Smooth muscle cell (in vitro differentiated cells): ENCODE results near the gene ZKSCAN1. TPM values are rescaled to one million over a fixed set of nuclear protein-coding genes. Genes with fewer than 3 reads are reported as not detected.
"Not testable (repeated sequence)": the region's sequence is repeated elsewhere in the genome, so short reads cannot be mapped to it uniquely, and the experiment has no call there.

ENCODE experiments used
- DNase-seq: peaks from one replicate; lab custom pipeline; 2025; ENCODE audit not compliant: unreplicated experiment; lab: John Stamatoyannopoulos, UW
- H2AFZ ChIP-seq: fragments of 200-600 bp; sonication (generic); 2 replicates; pipeline ENCODE4 v1.6.0; 2016; ENCODE audit warnings: antibody characterized with exemption, low read depth, mild to moderate bottlenecking
- H3F3A ChIP-seq: fragments of 200-600 bp; sonication (generic); 2 replicates; pipeline ENCODE4 v1.6.0; 2017; ENCODE audit warnings: antibody characterized with exemption, low read depth
- H3K27ac ChIP-seq: fragments of 200-600 bp; sonication (generic); 2 replicates; pipeline ENCODE4 v1.5.1; 2016; ENCODE audit warnings: low read depth, mild to moderate bottlenecking
- H3K27me3 ChIP-seq: fragments of 200-600 bp; sonication (generic); 2 replicates; pipeline ENCODE4 v1.6.1; 2016; ENCODE audit warnings: low read depth, mild to moderate bottlenecking
- H3K36me3 ChIP-seq: fragments of 200-600 bp; sonication (generic); 2 replicates; pipeline ENCODE4 v1.5.1; 2016; ENCODE audit warnings: low read depth
- H3K4me1 ChIP-seq: fragments of 200-600 bp; sonication (generic); 2 replicates; pipeline ENCODE4 v1.5.1; 2016; ENCODE audit warnings: low read depth
- H3K4me2 ChIP-seq: fragments of 200-600 bp; sonication (generic); 2 replicates; pipeline ENCODE4 v1.6.0; 2016; ENCODE audit warnings: mild to moderate bottlenecking
- H3K4me3 ChIP-seq: fragments of 200-600 bp; sonication (generic); 2 replicates; pipeline ENCODE4 v1.5.1; 2016; ENCODE audit warnings: mild to moderate bottlenecking
- H3K79me2 ChIP-seq: fragments of 200-600 bp; sonication (generic); 2 replicates; pipeline ENCODE4 v1.6.0; 2016; ENCODE audit warnings: low read depth, mild to moderate bottlenecking
- H3K9ac ChIP-seq: fragments of 200-600 bp; sonication (generic); 2 replicates; pipeline ENCODE4 v1.6.0; 2016; ENCODE audit warnings: low read depth
- H3K9me3 ChIP-seq: fragments of 200-600 bp; sonication (generic); replicated peaks from 2 replicates; pipeline ENCODE4 v1.5.1; 2016; ENCODE audit warnings: low read depth
- H4K20me1 ChIP-seq: fragments of 200-600 bp; sonication (generic); 2 replicates; pipeline ENCODE4 v1.6.0; 2016; ENCODE audit warnings: low read depth
- WGBS: methylation state at CpG from one replicate; pipeline ENCODE4 v1.1.7; 2016; ENCODE audit warnings: low lambda C conversion rate; 5-methylcytosine and 5-hydroxymethylcytosine counted together
- polyA plus RNA-seq: library from polyadenylated mRNA; unstranded; fragments of >200 nt; fragmentation: Nextera tagmentation; extraction: Ambion mirVana; gene quantifications from 2 replicates; pipeline ENCODE4 v1.2.1, GENCODE V29; 2016
- total RNA-seq: library from RNA; depleted of rRNA; stranded (reverse); fragments of >200 nt; gene quantifications from 2 replicates; pipeline ENCODE4 v1.2.3, GENCODE V29; 2014
- TF ChIP-seq, protein P1 (sequence below): fragments of 200-600 bp; sonication (generic); IDR thresholded peaks from 2 replicates; pipeline ENCODE4 v1.5.1; 2017; ENCODE audit warnings: borderline replicate concordance, mild to moderate bottlenecking, antibody characterized with exemption; ENCODE audit not compliant: insufficient read depth, poor library complexity, severe bottlenecking

The ZKSCAN1 gene
- total and polyA plus RNA-seq, 2 experiments from 2014 or later = 26.0 to 43.9 TPM

DNA sequence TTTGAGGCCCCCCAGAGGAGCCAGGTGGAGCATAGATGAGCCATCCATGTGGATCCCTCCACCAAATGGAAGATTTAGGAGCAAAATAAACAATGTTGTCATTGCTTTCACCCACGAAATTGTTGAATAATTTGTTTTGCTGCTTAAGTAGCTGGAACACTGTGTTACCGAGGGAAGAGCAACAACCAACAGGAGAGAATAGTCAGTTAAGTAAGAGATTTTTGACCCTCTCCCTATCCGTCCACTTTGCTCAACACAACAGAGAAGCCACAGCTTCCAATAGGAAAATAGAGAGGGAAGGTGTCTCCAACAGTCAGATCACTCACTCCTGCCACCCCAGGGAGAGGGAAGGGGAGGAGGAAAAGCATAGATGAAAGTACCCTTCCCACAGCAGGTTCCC, 3.9 kb upstream of the ZKSCAN1 start:
- 78% methylated on average over 3 of the region's 3 CpGs for WGBS
- Histone ChIP-seq H3K4me1 (peaks cover 1% of the 10 kb centered on the region), H2AFZ (no peak overlapping the region), H3K79me2 (peaks cover 12% of the 10 kb centered on the region), H4K20me1 (peaks cover 2% of the 10 kb centered on the region), H3K9ac (no peak overlapping the region), H3F3A (no peaks in the 10 kb centered on the region), H3K4me3 (no peak overlapping the region), H3K27ac (no peak overlapping the region), H3K36me3 (no peaks in the 10 kb centered on the region), H3K4me2 (no peak overlapping the region), H3K9me3 (no peaks in the 10 kb centered on the region), H3K27me3 (no peaks in the 10 kb centered on the region)
- TF ChIP-seq, protein P1, sequence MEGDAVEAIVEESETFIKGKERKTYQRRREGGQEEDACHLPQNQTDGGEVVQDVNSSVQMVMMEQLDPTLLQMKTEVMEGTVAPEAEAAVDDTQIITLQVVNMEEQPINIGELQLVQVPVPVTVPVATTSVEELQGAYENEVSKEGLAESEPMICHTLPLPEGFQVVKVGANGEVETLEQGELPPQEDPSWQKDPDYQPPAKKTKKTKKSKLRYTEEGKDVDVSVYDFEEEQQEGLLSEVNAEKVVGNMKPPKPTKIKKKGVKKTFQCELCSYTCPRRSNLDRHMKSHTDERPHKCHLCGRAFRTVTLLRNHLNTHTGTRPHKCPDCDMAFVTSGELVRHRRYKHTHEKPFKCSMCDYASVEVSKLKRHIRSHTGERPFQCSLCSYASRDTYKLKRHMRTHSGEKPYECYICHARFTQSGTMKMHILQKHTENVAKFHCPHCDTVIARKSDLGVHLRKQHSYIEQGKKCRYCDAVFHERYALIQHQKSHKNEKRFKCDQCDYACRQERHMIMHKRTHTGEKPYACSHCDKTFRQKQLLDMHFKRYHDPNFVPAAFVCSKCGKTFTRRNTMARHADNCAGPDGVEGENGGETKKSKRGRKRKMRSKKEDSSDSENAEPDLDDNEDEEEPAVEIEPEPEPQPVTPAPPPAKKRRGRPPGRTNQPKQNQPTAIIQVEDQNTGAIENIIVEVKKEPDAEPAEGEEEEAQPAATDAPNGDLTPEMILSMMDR = no peak
- DNase-seq = no peak

DNA sequence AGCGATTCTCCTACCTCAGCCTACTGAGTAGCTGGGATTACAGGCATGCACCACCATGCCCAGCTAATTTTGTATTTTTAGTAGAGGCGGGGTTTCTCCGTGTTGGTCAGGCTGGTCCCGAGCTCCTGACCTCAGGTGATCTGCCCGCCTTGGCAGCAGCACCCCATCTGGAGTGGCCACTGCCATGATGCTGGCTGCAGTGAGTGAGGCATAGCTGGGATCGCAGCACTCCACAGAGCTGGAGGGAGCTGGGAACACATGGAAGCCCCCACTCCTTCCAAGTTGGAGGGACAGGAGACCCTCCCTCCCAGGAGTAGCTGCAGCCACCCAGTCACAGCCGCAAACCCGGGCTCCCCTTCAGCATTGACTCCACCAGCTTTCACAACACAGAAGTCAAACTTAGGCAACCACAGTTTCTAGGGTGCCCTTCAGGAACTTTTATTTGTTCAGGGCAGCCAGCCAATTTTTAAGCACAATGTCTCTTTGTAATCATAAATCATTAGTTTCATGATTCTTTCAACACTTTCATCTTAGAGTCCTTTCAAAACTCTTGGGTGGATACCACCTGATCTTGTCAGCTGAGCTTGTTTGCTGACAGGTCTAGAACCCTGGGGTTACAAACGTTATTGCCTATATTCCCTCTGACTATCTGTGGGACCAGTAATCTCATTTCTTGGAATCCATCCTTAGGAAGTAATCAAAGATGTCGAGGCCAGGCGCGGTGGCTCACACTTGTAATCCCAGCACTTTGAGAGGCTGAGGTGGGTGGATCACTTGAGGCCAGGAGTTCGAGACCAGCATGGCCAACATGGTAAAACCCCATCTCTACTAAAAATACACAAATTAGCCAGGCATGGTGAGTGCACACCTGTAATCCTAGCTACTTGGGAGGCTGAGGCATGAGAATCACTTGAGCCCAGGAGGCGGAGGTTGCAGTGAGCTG, 2.7 kb upstream of the ZKSCAN1 start:
- 81% methylated on average over 14 of the region's 14 CpGs for WGBS
- H3F3A ChIP-seq, H4K20me1 ChIP-seq, H3K36me3 ChIP-seq, H3K9me3 ChIP-seq, H3K27ac ChIP-seq, H3K4me3 ChIP-seq, H3K27me3 ChIP-seq, H2AFZ ChIP-seq, H3K9ac ChIP-seq, DNase-seq, H3K4me2 ChIP-seq: not testable (repeated sequence)
- Histone ChIP-seq H3K79me2 (peaks cover 23% of the 10 kb centered on the region), H3K4me1 (peaks cover 10% of the 10 kb centered on the region)

DNA sequence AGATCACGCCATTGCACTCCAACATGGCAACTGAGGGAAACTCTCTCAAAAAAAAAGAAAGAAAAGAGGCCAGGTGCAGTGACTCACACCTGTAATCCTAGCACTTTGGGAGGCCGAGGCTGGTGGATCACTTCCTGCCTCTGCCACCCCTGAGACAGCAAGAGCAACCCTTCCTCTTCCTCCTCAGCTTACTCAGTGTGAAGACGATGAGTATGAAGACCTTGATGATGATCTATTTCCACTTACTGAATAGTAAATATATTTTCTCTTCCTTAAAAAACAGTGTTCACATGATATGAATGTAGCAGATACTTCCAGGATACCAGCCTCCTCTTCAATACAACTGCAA, 2.1 kb upstream of the ZKSCAN1 start:
- H3K9ac ChIP-seq = no peak overlapping the region
- no peak overlapping the region for H3K27ac ChIP-seq
- no peak overlapping the region for H3K4me3 ChIP-seq
- no peaks in the 10 kb centered on the region for H3F3A ChIP-seq
- no peak overlapping the region for H2AFZ ChIP-seq
- H3K9me3 ChIP-seq = no peaks in the 10 kb centered on the region
- TF ChIP-seq, protein P1 = no peak
- H3K79me2 ChIP-seq = peaks cover 30% of the 10 kb centered on the region
- no peak overlapping the region for H3K4me2 ChIP-seq
- H3K36me3 ChIP-seq = no peaks in the 10 kb centered on the region
- H4K20me1 ChIP-seq = peaks cover 15% of the 10 kb centered on the region
- H3K4me1 ChIP-seq = peaks cover 10% of the 10 kb centered on the region
- no peak for DNase-seq
- WGBS = 76% methylated on average over 2 of the region's 3 CpGs
- H3K27me3 ChIP-seq = no peaks in the 10 kb centered on the region

DNA sequence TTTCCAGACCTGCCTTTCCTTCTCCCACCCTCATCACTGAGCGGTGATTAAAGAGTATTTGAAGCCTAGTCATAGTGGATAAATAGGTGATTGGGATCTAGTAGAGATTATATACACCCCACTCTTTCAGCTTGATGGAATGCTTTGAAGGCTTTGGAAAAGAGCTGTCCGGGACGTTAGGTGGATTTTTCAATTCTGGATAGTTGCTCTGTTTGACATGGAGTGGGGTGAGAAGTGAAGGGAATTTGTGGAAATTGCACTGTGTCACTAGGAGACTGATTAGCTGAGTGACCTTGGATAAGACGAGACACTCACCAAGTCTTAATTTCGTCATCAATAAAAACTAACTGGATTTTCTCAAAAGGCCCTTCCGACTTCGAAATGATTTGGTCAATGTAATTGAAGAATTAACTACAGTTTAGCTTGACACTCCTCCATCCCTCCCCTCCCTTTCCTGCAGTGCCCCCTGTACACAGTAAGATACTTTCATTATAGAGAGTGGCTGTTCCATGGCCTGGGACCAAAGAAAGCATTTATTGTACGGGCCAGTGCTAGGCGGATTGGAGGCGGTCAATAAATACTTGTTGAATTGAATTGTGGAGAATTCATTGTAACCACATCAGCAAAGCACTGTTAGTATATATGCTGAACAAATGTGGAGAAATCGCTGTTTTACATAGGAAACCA, 962 bp downstream of the ZKSCAN1 start:
- Histone ChIP-seq H3K4me2 (peak overlapping the region; percentile 97), H3K4me3 (peak overlapping the region; percentile 94), H3K36me3 (no peaks in the 10 kb centered on the region), H3K9me3 (no peaks in the 10 kb centered on the region), H3K27ac (peak overlapping the region; percentile 98), H3K27me3 (no peaks in the 10 kb centered on the region), H3K4me1 (peaks cover 10% of the 10 kb centered on the region), H2AFZ (no peak overlapping the region), H3F3A (no peaks in the 10 kb centered on the region), H3K79me2 (peaks cover 59% of the 10 kb centered on the region), H3K9ac (peak overlapping the region; percentile 100), H4K20me1 (peaks cover 43% of the 10 kb centered on the region)
- 47% methylated on average over 11 of the region's 11 CpGs for WGBS
- DNase-seq = no peak
- TF ChIP-seq, protein P1 = no peak
